Psoas muscle (tissue), 8 donors: ENCODE data around the gene EXOC3. TPM values are rescaled to one million over a fixed set of nuclear protein-coding genes. Genes with fewer than 3 reads are reported as not detected.
"Not testable (repeated sequence)": the region's sequence is repeated elsewhere in the genome, so short reads cannot be mapped to it uniquely, and the experiment has no call there.

Source experiments
- ATAC-seq, 4 donors: fragments of 200-7000 bp; cut with Tn5 transposase; one replicate each; pipeline ENCODE4 v1.9.1; 2020; ENCODE audit warnings: moderate library complexity in 3 of 4, mild to moderate bottlenecking in 2 of 4
- DNase-seq, 2 donors: peaks; one replicate each; pipeline ENCODE4 v3.0.0-alpha.2; 2020
- H3K27ac ChIP-seq: fragments of 200-600 bp; one replicate; pipeline ENCODE4 v1.8.0; 2022
- H3K27me3 ChIP-seq, 3 donors: fragments of 200-600 bp in 1 of 3; one replicate each; pipeline versions ENCODE4 v1.6.1 to v1.8.0; 2013 to 2022; ENCODE audit warnings: low read length in 2 of 3, mild to moderate bottlenecking in 2 of 3, moderate library complexity in 1 of 3; ENCODE audit not compliant: insufficient read depth in 3 of 3
- H3K36me3 ChIP-seq, 2 donors: fragments of 200-600 bp in 1 of 2; one replicate each; pipeline versions ENCODE4 v1.6.1 to v1.8.0; 2013 to 2022; ENCODE audit warnings: low read depth in 1 of 2, mild to moderate bottlenecking in 1 of 2, moderate library complexity in 1 of 2; ENCODE audit not compliant: insufficient read depth in 1 of 2
- H3K4me1 ChIP-seq: fragments of 200-600 bp; one replicate; pipeline ENCODE4 v1.8.0; 2022
- H3K4me3 ChIP-seq: fragments of 200-600 bp; one replicate; pipeline ENCODE4 v1.8.0; 2022; ENCODE audit warnings: mild to moderate bottlenecking
- H3K9me3 ChIP-seq: fragments of 200-600 bp; one replicate; pipeline ENCODE4 v1.8.0; 2022
- WGBS, 3 donors: extraction: QIAGEN DNeasy Blood & Tissue Kit; methylation state at CpG; one replicate each; pipeline versions ENCODE4 v1.1.6 to v1.1.7; 2013; 5-methylcytosine and 5-hydroxymethylcytosine counted together
- intact Hi-C, 2 donors: fragments of 100-400 bp; cut with DNase I; formaldehyde crosslinking; loops; one replicate each; pipeline versions ENCODE4 v1.11.0 to v1.14.2; 2022
- polyA plus RNA-seq, 3 donors: library from polyadenylated mRNA; stranded (reverse); fragments of 200-250 nt; gene quantifications; one replicate each; pipeline ENCODE4 v1.2.3, GENCODE V29; 2013
- total RNA-seq, 4 donors: library from RNA; stranded (reverse); fragmentation: NEBNext Ultra II Directional in 2 of 4; extraction: Animal tissue kit (Norgen Biotek cat#: 25700) in 2 of 4; gene quantifications; one replicate each; pipeline versions ENCODE4 v1.2.1 to v1.2.4, GENCODE V29; 2021 to 2023
- TF ChIP-seq, protein P1 (sequence below): fragments of 200-600 bp; IDR thresholded peaks from one replicate; pipeline ENCODE4 v1.8.0; 2022; ENCODE audit warnings: antibody characterized with exemption
- donor health status: healthy with polysubstance abuse.
- donor health status: DM: no; HTN: no; CAD: no; lungs with moderate emphysema.
- donor health status: Bipolar disorder and iron deficiency.
- donor health status: healthy.
- donor health status: DM: yes; HTN: yes; CAD: no.
- donor health status: DM: no; HTN: no; CAD: no.
- donor health status: DM: no; HTN: no; CAD: no.
- donor health status: DM: yes; HTN: yes; CAD: no.

Gene EXOC3
- total and polyA plus RNA-seq, 7 donors: 38.2 to 63.4 (median 56.5) TPM

GRCh38 chr5:505951-506525 lies 63.1 kb downstream of the EXOC3 start:
- H3K27me3 ChIP-seq: peaks cover 0 to 47% (median 14%) of the 10 kb centered on the region in 3 donors
- no peak for ATAC-seq
- no peaks in the 10 kb centered on the region for H3K4me1 ChIP-seq
- TF ChIP-seq, protein P1, sequence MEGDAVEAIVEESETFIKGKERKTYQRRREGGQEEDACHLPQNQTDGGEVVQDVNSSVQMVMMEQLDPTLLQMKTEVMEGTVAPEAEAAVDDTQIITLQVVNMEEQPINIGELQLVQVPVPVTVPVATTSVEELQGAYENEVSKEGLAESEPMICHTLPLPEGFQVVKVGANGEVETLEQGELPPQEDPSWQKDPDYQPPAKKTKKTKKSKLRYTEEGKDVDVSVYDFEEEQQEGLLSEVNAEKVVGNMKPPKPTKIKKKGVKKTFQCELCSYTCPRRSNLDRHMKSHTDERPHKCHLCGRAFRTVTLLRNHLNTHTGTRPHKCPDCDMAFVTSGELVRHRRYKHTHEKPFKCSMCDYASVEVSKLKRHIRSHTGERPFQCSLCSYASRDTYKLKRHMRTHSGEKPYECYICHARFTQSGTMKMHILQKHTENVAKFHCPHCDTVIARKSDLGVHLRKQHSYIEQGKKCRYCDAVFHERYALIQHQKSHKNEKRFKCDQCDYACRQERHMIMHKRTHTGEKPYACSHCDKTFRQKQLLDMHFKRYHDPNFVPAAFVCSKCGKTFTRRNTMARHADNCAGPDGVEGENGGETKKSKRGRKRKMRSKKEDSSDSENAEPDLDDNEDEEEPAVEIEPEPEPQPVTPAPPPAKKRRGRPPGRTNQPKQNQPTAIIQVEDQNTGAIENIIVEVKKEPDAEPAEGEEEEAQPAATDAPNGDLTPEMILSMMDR: no peak
- DNase-seq: no peak
- H3K4me3 ChIP-seq: no peak overlapping the region
- H3K36me3 ChIP-seq: no peaks in the 10 kb centered on the region
- H3K9me3 ChIP-seq: no peaks in the 10 kb centered on the region
- intact Hi-C loops: no loop called here
- no peak overlapping the region for H3K27ac ChIP-seq
- 65 to 73% (median 70%) methylated on average over 30 of the region's 30 CpGs for WGBS, 3 donors

DNA sequence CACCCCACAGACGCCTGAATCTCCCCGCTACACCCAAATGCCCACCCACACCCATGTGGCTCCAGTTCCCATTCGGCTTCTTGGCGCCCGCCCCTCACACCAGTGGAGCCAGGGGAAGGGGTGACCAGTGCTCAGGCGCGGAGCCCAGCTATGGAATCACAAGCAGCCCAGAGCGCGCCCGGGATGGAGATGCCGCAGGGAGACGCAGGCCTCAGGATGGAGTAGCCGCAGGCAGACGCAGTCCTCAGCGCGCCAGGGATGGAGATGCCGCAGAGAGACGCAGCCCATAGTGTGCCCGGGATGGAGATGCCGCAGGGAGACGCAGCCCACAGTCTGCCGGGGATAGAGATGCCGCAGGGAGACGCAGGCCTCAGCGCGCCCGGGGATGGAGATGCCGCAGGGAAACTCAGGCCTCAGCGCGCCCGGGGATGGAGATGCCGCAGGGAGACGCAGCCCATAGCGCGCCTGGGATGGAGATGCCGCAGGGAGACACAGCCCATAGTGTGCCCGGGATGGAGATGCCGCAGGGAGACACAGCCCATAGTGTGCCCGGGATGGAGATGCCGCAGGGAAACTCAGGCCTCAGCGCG lies 65.1 kb downstream of the EXOC3 start:
- DNase-seq, H3K36me3 ChIP-seq, H3K9me3 ChIP-seq, intact Hi-C loops, ATAC-seq, H3K27ac ChIP-seq, H3K4me3 ChIP-seq, H3K4me1 ChIP-seq: not testable (repeated sequence)
- peaks cover 0 to 40% (median 8%) of the 10 kb centered on the region in 3 donors for H3K27me3 ChIP-seq
- WGBS, 3 donors: 97 to 98% (median 98%) methylated on average over 42 of the region's 42 CpGs

DNA sequence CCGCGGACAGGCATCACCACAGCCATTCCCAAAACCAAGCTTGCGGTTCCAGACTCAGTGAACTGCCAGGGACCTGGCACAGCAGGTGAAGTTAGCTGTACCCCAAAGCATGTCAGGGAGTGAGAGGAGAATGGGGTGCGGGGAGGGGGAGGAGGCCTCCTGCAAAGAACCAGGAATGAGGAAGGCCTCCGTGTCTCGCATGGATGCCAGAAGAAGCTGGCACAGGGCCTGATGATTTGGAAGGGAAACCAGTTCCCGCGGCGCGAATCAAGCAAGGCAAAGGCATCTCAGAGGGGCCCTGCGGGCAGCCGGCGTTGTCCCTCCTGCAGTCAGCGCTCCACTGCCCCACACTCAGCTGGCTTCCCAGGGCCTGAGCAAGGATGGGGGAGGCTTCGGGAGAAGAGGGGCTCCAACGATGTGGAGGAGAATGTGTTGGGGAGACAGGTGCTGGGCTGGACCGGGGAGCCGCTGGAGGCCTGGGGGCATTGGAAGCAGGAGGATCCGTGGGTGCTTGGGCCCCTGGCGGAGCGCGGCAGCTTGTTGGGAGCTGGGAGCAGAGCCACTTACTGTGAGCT lies 66.7 kb downstream of the EXOC3 start:
- peaks cover 0 to 40% (median 9%) of the 10 kb centered on the region in 3 donors for H3K27me3 ChIP-seq
- no peaks in the 10 kb centered on the region for H3K36me3 ChIP-seq
- WGBS, 3 donors: 55 to 60% (median 57%) methylated on average over 22 of the region's 22 CpGs
- no peak for ATAC-seq
- H3K4me1 ChIP-seq: no peaks in the 10 kb centered on the region
- intact Hi-C loops: no loop called here
- no peak overlapping the region for H3K27ac ChIP-seq
- no peak overlapping the region for H3K4me3 ChIP-seq
- TF ChIP-seq, protein P1: no peak
- no peaks in the 10 kb centered on the region for H3K9me3 ChIP-seq
- DNase-seq: no peak

GRCh38 chr5:510521-510920 lies 67.5 kb downstream of the EXOC3 start:
- TF ChIP-seq, protein P1: no peak
- intact Hi-C loops: no loop called here
- Histone ChIP-seq H3K9me3 (no peaks in the 10 kb centered on the region), H3K4me3 (no peak overlapping the region), H3K36me3 (no peaks in the 10 kb centered on the region), H3K27ac (no peak overlapping the region), H3K4me1 (no peaks in the 10 kb centered on the region), H3K27me3 (peaks cover 0 to 47% (median 7%) of the 10 kb centered on the region in 3 donors)
- DNase-seq (no peak), ATAC-seq (no peak)
- WGBS, 3 donors: 66 to 80% (median 70%) methylated on average over 9 of the region's 9 CpGs

GRCh38 chr5:511476-511875 lies 68.5 kb downstream of the EXOC3 start:
- no peaks in the 10 kb centered on the region for H3K9me3 ChIP-seq
- no peak overlapping the region for H3K4me3 ChIP-seq
- DNase-seq: no peak
- H3K27me3 ChIP-seq: peaks cover 0 to 52% (median 7%) of the 10 kb centered on the region in 3 donors
- H3K4me1 ChIP-seq: no peaks in the 10 kb centered on the region
- intact Hi-C loops: no loop called here
- no peak overlapping the region for H3K27ac ChIP-seq
- no peaks in the 10 kb centered on the region for H3K36me3 ChIP-seq
- TF ChIP-seq, protein P1: no peak
- 72 to 78% (median 75%) methylated on average over 16 of the region's 16 CpGs for WGBS, 3 donors
- ATAC-seq: no peak
